Prostate gland (tissue), 2 donors: ENCODE results near the gene CTNNAL1.

Experiments used
- POLR2A ChIP-seq: fragments of 450-650 bp; IDR thresholded peaks from one replicate; pipeline ENCODE4 v1.6.1; 2016; ENCODE audit warnings: antibody characterized with exemption, mild to moderate bottlenecking
- POLR2AphosphoS5 ChIP-seq: sonication (generic); formaldehyde crosslinking; IDR thresholded peaks from one replicate; pipeline ENCODE4 v1.6.1; 2017; ENCODE audit warnings: antibody characterized with exemption
- TF ChIP-seq, protein P1 (sequence below), 4 experiments: fragments of 200-600 bp in 2 of 4; fragments of 450-650 bp in 2 of 4; sonication (generic) in 2 of 4; IDR thresholded peaks; 1 replicate in 3 of 4; 2 replicates in 1 of 4; pipeline ENCODE4 v1.5.1; 2016 to 2019; ENCODE audit warnings: antibody characterized with exemption in 4 of 4, mild to moderate bottlenecking in 2 of 4, moderate library complexity in 2 of 4

DNA sequence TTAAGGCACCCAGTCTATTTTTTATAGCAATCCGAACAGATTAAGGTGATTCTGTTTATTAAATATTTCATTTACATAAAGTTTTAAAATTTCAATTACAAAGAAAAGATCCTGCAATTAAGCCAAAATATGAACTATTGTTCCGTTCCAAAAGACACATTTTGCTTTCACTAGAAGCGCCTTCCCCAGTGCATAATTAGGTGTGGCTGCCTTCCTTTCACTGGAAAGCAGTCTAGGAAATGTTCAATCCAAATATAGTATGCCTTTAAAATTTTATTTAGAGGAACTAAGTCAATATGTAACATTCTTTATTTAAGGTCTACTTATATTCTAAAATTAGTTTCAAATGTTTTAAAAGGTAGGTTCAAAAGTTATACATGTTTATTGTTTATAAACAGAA is 7.6 kb downstream of the CTNNAL1 start:
- TF ChIP-seq POLR2A (no peak), POLR2AphosphoS5 (no peak)
- TF ChIP-seq, protein P1, sequence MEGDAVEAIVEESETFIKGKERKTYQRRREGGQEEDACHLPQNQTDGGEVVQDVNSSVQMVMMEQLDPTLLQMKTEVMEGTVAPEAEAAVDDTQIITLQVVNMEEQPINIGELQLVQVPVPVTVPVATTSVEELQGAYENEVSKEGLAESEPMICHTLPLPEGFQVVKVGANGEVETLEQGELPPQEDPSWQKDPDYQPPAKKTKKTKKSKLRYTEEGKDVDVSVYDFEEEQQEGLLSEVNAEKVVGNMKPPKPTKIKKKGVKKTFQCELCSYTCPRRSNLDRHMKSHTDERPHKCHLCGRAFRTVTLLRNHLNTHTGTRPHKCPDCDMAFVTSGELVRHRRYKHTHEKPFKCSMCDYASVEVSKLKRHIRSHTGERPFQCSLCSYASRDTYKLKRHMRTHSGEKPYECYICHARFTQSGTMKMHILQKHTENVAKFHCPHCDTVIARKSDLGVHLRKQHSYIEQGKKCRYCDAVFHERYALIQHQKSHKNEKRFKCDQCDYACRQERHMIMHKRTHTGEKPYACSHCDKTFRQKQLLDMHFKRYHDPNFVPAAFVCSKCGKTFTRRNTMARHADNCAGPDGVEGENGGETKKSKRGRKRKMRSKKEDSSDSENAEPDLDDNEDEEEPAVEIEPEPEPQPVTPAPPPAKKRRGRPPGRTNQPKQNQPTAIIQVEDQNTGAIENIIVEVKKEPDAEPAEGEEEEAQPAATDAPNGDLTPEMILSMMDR (IDR thresholded peaks at IDR 0.05) = no peak
